H9 (cell line): Measurements from ENCODE around the gene CARS1. TPM values are rescaled to one million over a fixed set of nuclear protein-coding genes. Genes with fewer than 3 reads are reported as not detected.

Source experiments
- DNase-seq: peaks from one replicate; pipeline ENCODE4 v3.0.0-alpha.2; 2017
- H2AFZ ChIP-seq: one replicate; pipeline ENCODE4 v1.6.1; 2013; ENCODE audit warnings: mild to moderate bottlenecking, low read length, control low read depth, moderate library complexity
- H2AK5ac ChIP-seq: 2 replicates; pipeline ENCODE4 v1.6.1; 2013; ENCODE audit warnings: low read length, control low read depth, mixed read lengths; ENCODE audit not compliant: insufficient read length
- H2BK120ac ChIP-seq: one replicate; pipeline ENCODE4 v1.6.1; 2013; ENCODE audit warnings: low read depth, mild to moderate bottlenecking, low read length, control low read depth, inconsistent platforms; ENCODE audit not compliant: poor library complexity, severe bottlenecking
- H2BK12ac ChIP-seq: 2 replicates; pipeline ENCODE4 v1.6.1; 2013; ENCODE audit warnings: low read length, control low read depth, mixed read lengths, low read depth; ENCODE audit not compliant: insufficient read length
- H2BK15ac ChIP-seq: 2 replicates; pipeline ENCODE4 v1.6.1; 2013; ENCODE audit warnings: low read depth, low read length, control low read depth
- H2BK20ac ChIP-seq: one replicate; pipeline ENCODE4 v1.6.1; 2013; ENCODE audit warnings: low read depth, mild to moderate bottlenecking, low read length, control low read depth, inconsistent platforms; ENCODE audit not compliant: poor library complexity, severe bottlenecking
- H2BK5ac ChIP-seq: 2 replicates; pipeline ENCODE4 v1.6.1; 2013; ENCODE audit warnings: low read length, control low read depth, mixed read lengths; ENCODE audit not compliant: insufficient read length
- H3K14ac ChIP-seq: 2 replicates; pipeline ENCODE4 v1.6.1; 2013; ENCODE audit warnings: low read length, control low read depth; ENCODE audit not compliant: insufficient read depth
- H3K18ac ChIP-seq: 2 replicates; pipeline ENCODE4 v1.6.1; 2013; ENCODE audit warnings: low read depth, mild to moderate bottlenecking, mixed read lengths, low read length, control low read depth; ENCODE audit not compliant: insufficient read length
- H3K23ac ChIP-seq: 2 replicates; pipeline ENCODE4 v1.6.1; 2013; ENCODE audit warnings: low read length, control low read depth, mixed read lengths, low read depth; ENCODE audit not compliant: insufficient read length
- H3K23me2 ChIP-seq: 2 replicates; pipeline ENCODE4 v1.6.1; 2013; ENCODE audit warnings: low read depth, mild to moderate bottlenecking, mixed read lengths, low read length, control low read depth; ENCODE audit not compliant: insufficient read length, poor library complexity, severe bottlenecking
- H3K27ac ChIP-seq: 2 replicates; pipeline ENCODE4 v1.5.1; 2013; ENCODE audit warnings: low read length, control low read depth, mixed read lengths, low read depth; ENCODE audit not compliant: insufficient read length
- H3K27me3 ChIP-seq: 2 replicates; pipeline ENCODE4 v1.6.1; 2013; ENCODE audit warnings: low read length, control low read depth, inconsistent platforms; ENCODE audit not compliant: insufficient read depth
- H3K4ac ChIP-seq: 2 replicates; pipeline ENCODE4 v1.6.1; 2013; ENCODE audit warnings: low read depth, mild to moderate bottlenecking, control low read depth, inconsistent platforms, low read length, moderate library complexity
- H3K4me1 ChIP-seq: 2 replicates; pipeline ENCODE4 v1.6.1; 2013; ENCODE audit warnings: low read length, control low read depth, inconsistent platforms; ENCODE audit not compliant: insufficient read depth
- H3K4me2 ChIP-seq: 2 replicates; pipeline ENCODE4 v1.6.1; 2013; ENCODE audit warnings: low read length, control low read depth, mixed read lengths; ENCODE audit not compliant: insufficient read length, insufficient read depth
- H3K56ac ChIP-seq: 2 replicates; pipeline ENCODE4 v1.6.1; 2013; ENCODE audit warnings: low read depth, mild to moderate bottlenecking, mixed read lengths, low read length, control low read depth; ENCODE audit not compliant: insufficient read length
- H3K79me1 ChIP-seq: 2 replicates; pipeline ENCODE4 v1.6.1; 2013; ENCODE audit warnings: low read depth, mild to moderate bottlenecking, moderate library complexity, low read length, control low read depth, inconsistent platforms; ENCODE audit not compliant: insufficient read depth, poor library complexity, severe bottlenecking
- H3K79me2 ChIP-seq: 2 replicates; pipeline ENCODE4 v1.6.1; 2013; ENCODE audit warnings: low read length, control low read depth, inconsistent platforms; ENCODE audit not compliant: insufficient read depth
- H3K9ac ChIP-seq: 2 replicates; pipeline ENCODE4 v1.6.1; 2013; ENCODE audit warnings: low read length, control low read depth, mixed read lengths; ENCODE audit not compliant: insufficient read length; ENCODE audit errors: extremely low read depth
- H3K9me3 ChIP-seq: one replicate; pipeline ENCODE4 v1.6.1; 2013; ENCODE audit warnings: low read depth, low read length, inconsistent platforms; ENCODE audit not compliant: control insufficient read depth
- H3T11ph ChIP-seq: one replicate; pipeline ENCODE4 v1.6.1; 2013; ENCODE audit warnings: mild to moderate bottlenecking, low read length, control low read depth, inconsistent platforms
- H4K20me1 ChIP-seq: one replicate; pipeline ENCODE4 v1.6.1; 2013; ENCODE audit not compliant: control insufficient read depth, insufficient read length, insufficient read depth
- H4K5ac ChIP-seq: 2 replicates; pipeline ENCODE4 v1.6.1; 2013; ENCODE audit warnings: low read depth, mild to moderate bottlenecking, mixed read lengths, low read length, control low read depth; ENCODE audit not compliant: insufficient read length
- H4K8ac ChIP-seq: replicated peaks from 2 replicates; pipeline ENCODE4 v1.6.1; 2013; ENCODE audit warnings: low read length, control low read depth, mixed read lengths, low read depth; ENCODE audit not compliant: insufficient read length
- H4K91ac ChIP-seq: 2 replicates; pipeline ENCODE4 v1.6.1; 2013; ENCODE audit warnings: low read depth, mild to moderate bottlenecking, moderate library complexity, mixed read lengths, low read length, control low read depth; ENCODE audit not compliant: insufficient read length
- H3K27ac Mint-ChIP-seq, 3 experiments: 2 replicates in 2 of 3; 3 replicates in 1 of 3; pipeline ENCODE4 v1.8.0; 2020 to 2021; ENCODE audit warnings: mixed read lengths in 3 of 3, mild to moderate bottlenecking in 1 of 3, moderate library complexity in 1 of 3
- H3K27me3 Mint-ChIP-seq: 2 replicates; pipeline ENCODE4 v1.8.0; 2021; ENCODE audit warnings: low read depth, mild to moderate bottlenecking, moderate library complexity, mixed read lengths
- H3K36me3 Mint-ChIP-seq, 3 experiments: 2 replicates in 2 of 3; 3 replicates in 1 of 3; pipeline ENCODE4 v1.8.0; 2020 to 2021; ENCODE audit warnings: low read depth in 3 of 3, mixed read lengths in 3 of 3; ENCODE audit not compliant: insufficient read depth in 1 of 3
- H3K4me1 Mint-ChIP-seq, 2 experiments: 2 replicates each; pipeline ENCODE4 v1.8.0; 2020; ENCODE audit warnings: mixed read lengths in 2 of 2
- H3K4me3 Mint-ChIP-seq, 2 experiments: 2 replicates in 1 of 2; 3 replicates in 1 of 2; pipeline ENCODE4 v1.8.0; 2020 to 2021; ENCODE audit warnings: mild to moderate bottlenecking in 2 of 2, mixed read lengths in 2 of 2, moderate library complexity in 1 of 2
- H3K9me3 Mint-ChIP-seq, 2 experiments: 2 replicates in 1 of 2; 3 replicates in 1 of 2; pipeline ENCODE4 v1.8.0; 2020; ENCODE audit warnings: mild to moderate bottlenecking in 2 of 2, mixed read lengths in 2 of 2, moderate library complexity in 1 of 2
- CTCF ChIP-seq: fragments of 200-600 bp; sonication (generic); conservative IDR thresholded peaks from 3 replicates; pipeline ENCODE4 v1.8.0; 2021; ENCODE audit warnings: antibody characterized with exemption, mild to moderate bottlenecking
- WGBS: extraction: QIAGEN DNeasy Blood & Tissue Kit; methylation state at CpG from one replicate; pipeline ENCODE4 v1.1.7; 2013; ENCODE audit warnings: missing lambda C conversion rate, low lambda C conversion rate, mixed read lengths; ENCODE audit not compliant: insufficient read length; ENCODE audit errors: extremely low coverage; 5-methylcytosine and 5-hydroxymethylcytosine counted together
- total RNA-seq: library from RNA; stranded (reverse); gene quantifications from 2 replicates; pipeline ENCODE4 v1.2.1, GENCODE V29; 2021

Gene CARS1
- total RNA-seq, 1 experiment from 2014 or later, result 92.3 TPM

- no peak for DNase-seq
- Histone ChIP-seq H3K23ac (no peak overlapping the region), H2BK15ac (no peak overlapping the region), H2BK120ac (no peak overlapping the region), H2AFZ (no peak overlapping the region), H2AK5ac (no peak overlapping the region), H3K23me2 (no peaks in the 10 kb centered on the region), H3K9me3 (no peaks in the 10 kb centered on the region), H4K8ac (no peak overlapping the region), H2BK20ac (no peak overlapping the region), H4K20me1 (no peaks in the 10 kb centered on the region), H3K4ac (no peak overlapping the region), H3K14ac (no peak overlapping the region), H2BK5ac (no peak overlapping the region), H3K4me2 (no peak overlapping the region), H4K91ac (no peak overlapping the region), H3T11ph (no peak overlapping the region), H3K18ac (no peak overlapping the region), H3K79me1 (no peaks in the 10 kb centered on the region), H3K9ac (no peak overlapping the region), H4K5ac (no peak overlapping the region), H3K56ac (no peak overlapping the region), H3K27ac (no peak overlapping the region), H3K4me1 (no peaks in the 10 kb centered on the region), H3K79me2 (no peaks in the 10 kb centered on the region), H2BK12ac (no peak overlapping the region), H3K27me3 (no peaks in the 10 kb centered on the region)
- no peak overlapping the region; a peak in 1 of 7 replicates for H3K27ac Mint-ChIP-seq
- no peaks in the 10 kb centered on the region for H3K9me3 Mint-ChIP-seq
- no peak for TF ChIP-seq CTCF
- no peaks in the 10 kb centered on the region for H3K4me1 Mint-ChIP-seq
- no peak overlapping the region for H3K4me3 Mint-ChIP-seq
- no CpG with 5 or more reads among the region's 10 CpGs for WGBS
- peaks cover 39 to 93% (median 80%) of the 10 kb centered on the region in 3 experiments for H3K36me3 Mint-ChIP-seq
- no peaks in the 10 kb centered on the region for H3K27me3 Mint-ChIP-seq
Observed at GRCh38 chr11:3015796-3016195, 41.4 kb downstream of the CARS1 start.
